Measurements from ENCODE around the gene DDX41. TPM values are rescaled to one million over a fixed set of nuclear protein-coding genes. Genes with fewer than 3 reads are reported as not detected.

The DDX41 gene
- total RNA-seq, 1 experiment from 2014 or later = 133 TPM

DNA sequence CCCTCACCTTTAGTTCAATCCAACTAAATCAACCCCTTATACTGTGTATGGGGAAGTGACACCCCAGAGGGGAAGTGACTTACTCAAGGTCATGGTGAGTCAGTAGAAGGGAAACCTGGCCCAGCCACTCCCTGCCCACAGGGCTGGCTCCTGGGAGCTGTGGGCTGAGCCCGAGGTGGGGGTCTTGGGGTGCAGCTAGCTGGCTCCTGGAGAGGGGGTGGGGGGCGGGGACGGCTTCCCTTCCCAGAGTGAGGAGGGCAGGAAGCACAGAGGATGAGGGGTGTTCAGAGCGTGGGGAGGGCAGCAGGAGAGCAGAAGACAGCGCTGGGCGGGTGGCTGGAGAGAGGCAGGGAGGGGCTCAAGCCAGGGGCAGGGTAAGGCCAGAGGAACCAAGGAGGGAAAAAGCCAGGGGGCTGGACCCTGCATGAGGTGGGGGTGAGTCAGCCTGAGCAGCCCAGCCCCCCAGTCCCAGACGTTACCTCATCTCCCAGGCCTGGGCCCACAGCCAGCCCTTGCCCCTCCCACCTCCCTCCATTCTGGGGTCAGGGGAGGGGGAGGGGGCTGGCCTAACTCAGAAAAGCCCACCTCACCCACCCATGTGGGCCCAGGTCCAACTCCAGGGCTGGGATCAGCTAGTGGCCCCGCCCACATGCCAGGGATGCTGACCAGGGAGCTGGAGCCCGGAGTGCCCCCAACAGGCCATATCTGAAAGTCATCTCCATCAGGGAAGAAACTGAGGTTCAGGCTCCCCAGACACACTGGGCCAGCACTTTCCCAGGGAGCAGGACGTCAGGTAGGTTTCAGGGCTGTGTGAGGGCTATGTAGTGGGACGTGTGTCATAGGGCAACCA is 22.2 kb downstream of the DDX41 start:
- H3K4me1 ChIP-seq (ENCODE audit: insufficient read depth, low read length) = peaks cover 5% of the 10 kb centered on the region; the same call in 1 of the 2 replicates
- no peak overlapping the region for H2BK5ac ChIP-seq (ENCODE audit: insufficient read length, low read length)
- peak overlapping the region; percentile 64 for H3K18ac ChIP-seq (ENCODE audit: insufficient read length, low read depth, low read length)
- no peak overlapping the region for H2AK5ac ChIP-seq (ENCODE audit: insufficient read length, low read length)
- no CpG with 5 or more reads among the region's 11 CpGs for WGBS (ENCODE audit: extremely low coverage, insufficient read length, low lambda C conversion rate)
- H3K27ac ChIP-seq (ENCODE audit: insufficient read length, low read depth, low read length) = no peak overlapping the region
- no peak overlapping the region for H4K8ac ChIP-seq (replicated peaks; ENCODE audit: insufficient read length, low read depth, low read length)
- no peak overlapping the region for H2BK12ac ChIP-seq (ENCODE audit: insufficient read length, low read depth, low read length)
- H3T11ph ChIP-seq (ENCODE audit: low read length) = no peak overlapping the region
- TF ChIP-seq, protein P1, sequence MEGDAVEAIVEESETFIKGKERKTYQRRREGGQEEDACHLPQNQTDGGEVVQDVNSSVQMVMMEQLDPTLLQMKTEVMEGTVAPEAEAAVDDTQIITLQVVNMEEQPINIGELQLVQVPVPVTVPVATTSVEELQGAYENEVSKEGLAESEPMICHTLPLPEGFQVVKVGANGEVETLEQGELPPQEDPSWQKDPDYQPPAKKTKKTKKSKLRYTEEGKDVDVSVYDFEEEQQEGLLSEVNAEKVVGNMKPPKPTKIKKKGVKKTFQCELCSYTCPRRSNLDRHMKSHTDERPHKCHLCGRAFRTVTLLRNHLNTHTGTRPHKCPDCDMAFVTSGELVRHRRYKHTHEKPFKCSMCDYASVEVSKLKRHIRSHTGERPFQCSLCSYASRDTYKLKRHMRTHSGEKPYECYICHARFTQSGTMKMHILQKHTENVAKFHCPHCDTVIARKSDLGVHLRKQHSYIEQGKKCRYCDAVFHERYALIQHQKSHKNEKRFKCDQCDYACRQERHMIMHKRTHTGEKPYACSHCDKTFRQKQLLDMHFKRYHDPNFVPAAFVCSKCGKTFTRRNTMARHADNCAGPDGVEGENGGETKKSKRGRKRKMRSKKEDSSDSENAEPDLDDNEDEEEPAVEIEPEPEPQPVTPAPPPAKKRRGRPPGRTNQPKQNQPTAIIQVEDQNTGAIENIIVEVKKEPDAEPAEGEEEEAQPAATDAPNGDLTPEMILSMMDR (conservative IDR thresholded peaks at IDR 0.05) = peak; percentile 45; the same call in 2 of the 3 replicates
- Mint-ChIP-seq H3K27ac (peak overlapping the region in 2 of 3 experiments; percentile 72 to 75; a peak in 5 of 7 replicates), H3K4me3 (peak overlapping the region; percentile 32 to 75; a peak in 2 of 5 replicates), H3K4me1 (peaks cover 30 to 54% of the 10 kb centered on the region in 2 experiments), H3K9me3 (no peaks in the 10 kb centered on the region; a peak in 1 of 5 replicates), H3K36me3 (ENCODE audit: insufficient read depth in 1 of 3, low read depth in 3 of 3) (peaks cover 25 to 41% (median 36%) of the 10 kb centered on the region in 3 experiments), H3K27me3 (ENCODE audit: low read depth) (peaks cover 18% of the 10 kb centered on the region)
- H3K23me2 ChIP-seq (ENCODE audit: insufficient read length, low read depth, low read length, poor library complexity, severe bottlenecking) = peaks cover 4% of the 10 kb centered on the region
- no peaks in the 10 kb centered on the region for H3K79me2 ChIP-seq (ENCODE audit: insufficient read depth, low read length)
- peak; percentile 86 for DNase-seq
- H2AFZ ChIP-seq (ENCODE audit: low read length) = no peak overlapping the region
- no peaks in the 10 kb centered on the region for H3K9me3 ChIP-seq (ENCODE audit: control insufficient read depth, low read depth, low read length)
- no peak overlapping the region for H2BK20ac ChIP-seq (ENCODE audit: low read depth, low read length, poor library complexity, severe bottlenecking)
- no peaks in the 10 kb centered on the region for H3K79me1 ChIP-seq (ENCODE audit: insufficient read depth, low read depth, low read length, poor library complexity, severe bottlenecking)
- no peak overlapping the region for H3K23ac ChIP-seq (ENCODE audit: insufficient read length, low read depth, low read length)
- H3K56ac ChIP-seq (ENCODE audit: insufficient read length, low read depth, low read length) = no peak overlapping the region
- no peak overlapping the region for H4K91ac ChIP-seq (ENCODE audit: insufficient read length, low read depth, low read length)
- H4K20me1 ChIP-seq (ENCODE audit: control insufficient read depth, insufficient read depth, insufficient read length) = no peaks in the 10 kb centered on the region
- peak overlapping the region; percentile 41 for H3K14ac ChIP-seq (ENCODE audit: insufficient read depth, low read length)
- no peak overlapping the region for H2BK15ac ChIP-seq (ENCODE audit: low read depth, low read length)
- H3K27me3 ChIP-seq (ENCODE audit: insufficient read depth, low read length) = no peaks in the 10 kb centered on the region; the same call in 1 of the 2 replicates
- H3K4ac ChIP-seq (ENCODE audit: low read depth, low read length) = no peak overlapping the region; the same call in 1 of the 2 replicates
- H2BK120ac ChIP-seq (ENCODE audit: low read depth, low read length, poor library complexity, severe bottlenecking) = peak overlapping the region; percentile 63
- no peak overlapping the region for H3K4me2 ChIP-seq (ENCODE audit: insufficient read depth, insufficient read length, low read length)
- no peak overlapping the region for H3K9ac ChIP-seq (ENCODE audit: extremely low read depth, insufficient read length, low read length)
- no peak overlapping the region for H4K5ac ChIP-seq (ENCODE audit: insufficient read length, low read depth, low read length)

All from H9 (cell line).